ENCODE measurements around the gene CAMK2N1. TPM values are rescaled to one million over a fixed set of nuclear protein-coding genes. Genes with fewer than 3 reads are reported as not detected.
A peak's percentile ranks its signal among the peaks of the same experiment; 100 is the strongest.
"Not testable (repeated sequence)": the region's sequence is repeated elsewhere in the genome, so short reads cannot be mapped to it uniquely, and the experiment has no call there.

Gene CAMK2N1
- 0.04 TPM for polyA plus RNA-seq (2012; ENCODE audit: low read depth, missing spikeins)

- DNase-seq (ENCODE audit: insufficient read length, low spot score) (peak; percentile 47), FAIRE-seq (no peak)
- TF ChIP-seq TAF1 (IDR thresholded peaks at IDR 0.05; ENCODE audit: low read depth, low read length) (no peak), POU2F2 (IDR thresholded peaks at IDR 0.05; ENCODE audit: low read depth, low read length) (no peak), PAX5 (IDR thresholded peaks at IDR 0.05; ENCODE audit: insufficient read depth, low read length, severe bottlenecking) (no peak), POLR2A (IDR thresholded peaks at IDR 0.05; ENCODE audit: low read depth, low read length) (no peak), POLR2AphosphoS5 (IDR thresholded peaks at IDR 0.05; ENCODE audit: low read depth, low read length) (no peak), SPI1 (IDR thresholded peaks at IDR 0.05; ENCODE audit: low read depth, low read length) (no peak)
Observed at GRCh38 chr1:20485527-20486456, at the start of gene CAMK2N1. Gene CAMK2N1, minus strand, starts transcription at chr1:20486210. Its CDS starts 831 bp downstream, at chr1:20485379.

DNA sequence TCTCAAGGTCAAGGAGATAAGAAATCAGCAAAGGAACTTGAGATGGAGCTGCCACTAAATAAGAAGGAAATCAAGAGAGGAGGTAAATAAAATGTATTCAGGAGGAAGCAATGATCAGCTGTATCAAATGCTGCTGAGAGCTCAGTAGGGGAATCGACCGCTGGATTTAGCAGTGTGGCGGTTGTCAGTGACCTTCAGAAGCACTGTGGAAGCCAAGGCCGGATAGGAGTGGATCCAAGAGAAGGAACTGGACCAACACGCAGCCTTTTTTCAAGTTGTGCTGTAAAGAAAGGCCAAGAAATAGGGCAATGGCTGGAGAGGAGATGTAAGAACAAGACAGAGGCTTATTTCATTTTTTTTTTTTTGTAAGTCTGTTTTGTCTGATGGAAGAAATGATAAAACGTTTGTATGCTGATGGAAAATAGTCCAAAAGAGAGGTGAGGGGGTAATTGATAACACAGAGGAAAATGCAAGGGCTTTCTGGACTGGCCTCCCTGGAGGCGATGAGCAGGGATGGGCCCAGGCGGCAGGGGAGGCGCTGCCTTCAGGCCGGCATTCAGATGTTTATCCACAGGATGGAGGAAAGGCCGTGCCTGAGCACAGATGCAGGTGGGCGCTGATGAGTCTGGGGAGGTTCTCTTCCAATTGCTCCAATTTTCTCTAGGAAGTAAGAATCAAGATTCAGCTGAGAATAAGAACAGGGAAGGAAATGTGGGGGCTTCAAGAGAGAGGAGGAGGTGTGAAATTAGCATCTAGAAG lies 48.8 kb upstream of the CAMK2N1 start:
- DNase-seq (ENCODE audit: insufficient read length, low spot score), result no peak
- FAIRE-seq, result no peak
- TF ChIP-seq POLR2A (IDR thresholded peaks at IDR 0.05; ENCODE audit: low read depth, low read length) (no peak), PAX5 (IDR thresholded peaks at IDR 0.05; ENCODE audit: insufficient read depth, low read length, severe bottlenecking) (no peak), POLR2AphosphoS5 (IDR thresholded peaks at IDR 0.05; ENCODE audit: low read depth, low read length) (no peak), SPI1 (IDR thresholded peaks at IDR 0.05; ENCODE audit: low read depth, low read length) (no peak), POU2F2 (IDR thresholded peaks at IDR 0.05; ENCODE audit: low read depth, low read length) (no peak), TAF1 (IDR thresholded peaks at IDR 0.05; ENCODE audit: low read depth, low read length) (no peak)

DNA sequence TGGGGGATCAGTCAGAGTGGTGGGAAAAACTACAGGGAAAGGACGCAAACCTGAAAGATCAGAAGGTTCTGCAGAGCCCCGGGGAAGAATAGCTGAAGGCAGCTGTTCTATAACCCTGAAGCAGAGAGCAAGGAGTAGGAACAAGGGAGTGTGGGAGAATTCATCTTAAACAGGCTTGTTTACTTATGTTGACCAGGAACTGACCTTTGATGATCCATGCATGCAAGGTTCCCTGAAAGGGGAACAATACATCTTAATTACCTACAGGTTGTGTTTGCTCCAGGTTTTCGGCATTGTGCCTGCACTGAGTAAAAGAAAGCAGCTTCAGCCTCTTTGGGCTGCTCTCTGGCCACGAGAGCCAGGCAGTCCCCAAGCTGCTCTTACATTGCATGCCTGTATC lies 47.6 kb upstream of the CAMK2N1 start:
- FAIRE-seq, result no peak
- no peak for TF ChIP-seq PAX5 (IDR thresholded peaks at IDR 0.05; ENCODE audit: insufficient read depth, low read length, severe bottlenecking)
- no peak for TF ChIP-seq POU2F2 (IDR thresholded peaks at IDR 0.05; ENCODE audit: low read depth, low read length)
- no peak for TF ChIP-seq TAF1 (IDR thresholded peaks at IDR 0.05; ENCODE audit: low read depth, low read length)
- TF ChIP-seq POLR2AphosphoS5 (IDR thresholded peaks at IDR 0.05; ENCODE audit: low read depth, low read length), result no peak
- no peak for TF ChIP-seq SPI1 (IDR thresholded peaks at IDR 0.05; ENCODE audit: low read depth, low read length)
- TF ChIP-seq POLR2A (IDR thresholded peaks at IDR 0.05; ENCODE audit: low read depth, low read length), result no peak
- no peak for DNase-seq (ENCODE audit: insufficient read length, low spot score)

GRCh38 chr1:20530901-20531300 lies 44.9 kb upstream of the CAMK2N1 start:
- no peak for FAIRE-seq
- TF ChIP-seq PAX5 (IDR thresholded peaks at IDR 0.05; ENCODE audit: insufficient read depth, low read length, severe bottlenecking), result no peak
- DNase-seq (ENCODE audit: insufficient read length, low spot score), result no peak

GRCh38 chr1:20530306-20530705 lies 44.3 kb upstream of the CAMK2N1 start:
- TF ChIP-seq POLR2AphosphoS5 (IDR thresholded peaks at IDR 0.05; ENCODE audit: low read depth, low read length) (no peak), TAF1 (IDR thresholded peaks at IDR 0.05; ENCODE audit: low read depth, low read length) (no peak), POLR2A (IDR thresholded peaks at IDR 0.05; ENCODE audit: low read depth, low read length) (no peak), POU2F2 (IDR thresholded peaks at IDR 0.05; ENCODE audit: low read depth, low read length) (no peak), SPI1 (IDR thresholded peaks at IDR 0.05; ENCODE audit: low read depth, low read length) (no peak), PAX5 (IDR thresholded peaks at IDR 0.05; ENCODE audit: insufficient read depth, low read length, severe bottlenecking) (no peak)
- no peak for FAIRE-seq
- DNase-seq (ENCODE audit: insufficient read length, low spot score), result no peak

DNA sequence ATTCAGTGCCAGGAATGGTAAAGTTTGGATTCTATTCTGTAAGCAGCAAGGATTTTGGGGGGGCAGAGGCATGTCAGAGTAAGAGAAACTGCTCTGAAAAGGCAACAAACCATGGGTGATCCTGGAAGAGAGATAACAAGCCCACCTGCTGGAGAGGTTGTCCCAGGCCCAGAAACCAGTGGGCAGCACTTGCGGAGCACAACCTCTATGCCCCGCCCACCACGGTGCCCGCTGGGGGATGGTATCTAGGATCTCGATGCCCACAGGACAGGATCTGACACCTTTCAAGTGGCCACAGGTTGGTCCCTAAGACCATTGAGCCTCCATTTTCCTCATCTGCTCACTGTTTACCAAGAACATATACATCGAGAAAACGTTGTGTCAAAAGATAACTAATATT lies 42.2 kb upstream of the CAMK2N1 start:
- TF ChIP-seq TAF1 (IDR thresholded peaks at IDR 0.05; ENCODE audit: low read depth, low read length) (no peak), SPI1 (IDR thresholded peaks at IDR 0.05; ENCODE audit: low read depth, low read length) (no peak), POU2F2 (IDR thresholded peaks at IDR 0.05; ENCODE audit: low read depth, low read length) (no peak), PAX5 (IDR thresholded peaks at IDR 0.05; ENCODE audit: insufficient read depth, low read length, severe bottlenecking) (no peak), POLR2A (IDR thresholded peaks at IDR 0.05; ENCODE audit: low read depth, low read length) (no peak), POLR2AphosphoS5 (IDR thresholded peaks at IDR 0.05; ENCODE audit: low read depth, low read length) (no peak)
- DNase-seq (ENCODE audit: insufficient read length, low spot score), result no peak
- FAIRE-seq, result no peak

GRCh38 chr1:20526267-20526666 lies 40.3 kb upstream of the CAMK2N1 start:
- no peak for FAIRE-seq
- no peak for DNase-seq (ENCODE audit: insufficient read length, low spot score)
- no peak for TF ChIP-seq POLR2AphosphoS5 (IDR thresholded peaks at IDR 0.05; ENCODE audit: low read depth, low read length)
- no peak for TF ChIP-seq SPI1 (IDR thresholded peaks at IDR 0.05; ENCODE audit: low read depth, low read length)
- TF ChIP-seq TAF1 (IDR thresholded peaks at IDR 0.05; ENCODE audit: low read depth, low read length), result no peak
- no peak for TF ChIP-seq POLR2A (IDR thresholded peaks at IDR 0.05; ENCODE audit: low read depth, low read length)
- TF ChIP-seq PAX5 (IDR thresholded peaks at IDR 0.05; ENCODE audit: insufficient read depth, low read length, severe bottlenecking), result no peak
- TF ChIP-seq POU2F2 (IDR thresholded peaks at IDR 0.05; ENCODE audit: low read depth, low read length), result no peak

DNA sequence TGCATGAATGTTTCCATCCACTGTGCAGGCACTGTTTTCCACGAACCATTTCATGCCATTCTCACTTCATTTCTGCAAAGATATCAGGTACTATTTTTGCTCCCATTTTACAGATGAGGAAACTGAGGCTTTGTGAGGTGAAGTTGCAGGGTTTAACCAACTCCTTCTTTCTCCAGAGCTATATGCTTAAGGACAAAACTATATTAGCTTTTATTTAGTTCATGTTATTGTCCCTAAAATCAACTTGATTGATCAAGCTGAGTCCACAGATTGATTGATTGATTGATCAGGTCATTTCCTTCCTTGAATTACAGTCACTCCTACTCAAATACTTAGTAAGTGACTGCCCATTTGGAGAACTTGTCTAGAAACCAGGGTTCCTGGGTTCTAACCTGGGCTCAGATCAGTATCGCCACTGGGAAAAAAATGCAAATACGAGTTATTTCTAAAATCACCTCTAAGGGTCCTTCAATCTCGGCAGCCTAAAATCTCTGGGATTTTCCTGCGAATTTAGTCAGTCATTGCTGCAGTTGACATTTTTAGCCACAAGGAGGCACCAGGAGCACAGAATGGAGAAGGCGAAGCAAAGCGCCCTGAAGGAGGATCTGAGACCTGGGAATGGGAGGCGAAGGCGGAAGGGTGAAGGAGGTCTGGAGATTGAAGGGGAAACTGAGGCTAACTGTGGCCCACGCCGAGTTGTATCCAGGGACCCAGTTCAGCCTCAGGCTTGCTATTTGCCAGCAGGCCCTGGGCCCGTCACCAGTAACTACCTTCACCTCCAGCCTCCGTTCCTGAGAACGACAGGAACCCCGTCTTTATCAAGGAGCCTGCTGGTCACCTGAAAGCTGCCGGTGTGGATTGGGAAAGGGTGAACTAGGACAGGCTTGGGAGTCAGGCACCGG lies 36.2 kb upstream of the CAMK2N1 start:
- FAIRE-seq (peak; percentile 71), DNase-seq (ENCODE audit: insufficient read length, low spot score) (peak; percentile 25)
- TF ChIP-seq POLR2A (IDR thresholded peaks at IDR 0.05; ENCODE audit: low read depth, low read length), result no peak
- no peak for TF ChIP-seq PAX5 (IDR thresholded peaks at IDR 0.05; ENCODE audit: insufficient read depth, low read length, severe bottlenecking)
- TF ChIP-seq POU2F2 (IDR thresholded peaks at IDR 0.05; ENCODE audit: low read depth, low read length), result no peak
- TF ChIP-seq POLR2AphosphoS5 (IDR thresholded peaks at IDR 0.05; ENCODE audit: low read depth, low read length), result no peak
- TF ChIP-seq TAF1 (IDR thresholded peaks at IDR 0.05; ENCODE audit: low read depth, low read length), result no peak
- no peak for TF ChIP-seq SPI1 (IDR thresholded peaks at IDR 0.05; ENCODE audit: low read depth, low read length)

DNA sequence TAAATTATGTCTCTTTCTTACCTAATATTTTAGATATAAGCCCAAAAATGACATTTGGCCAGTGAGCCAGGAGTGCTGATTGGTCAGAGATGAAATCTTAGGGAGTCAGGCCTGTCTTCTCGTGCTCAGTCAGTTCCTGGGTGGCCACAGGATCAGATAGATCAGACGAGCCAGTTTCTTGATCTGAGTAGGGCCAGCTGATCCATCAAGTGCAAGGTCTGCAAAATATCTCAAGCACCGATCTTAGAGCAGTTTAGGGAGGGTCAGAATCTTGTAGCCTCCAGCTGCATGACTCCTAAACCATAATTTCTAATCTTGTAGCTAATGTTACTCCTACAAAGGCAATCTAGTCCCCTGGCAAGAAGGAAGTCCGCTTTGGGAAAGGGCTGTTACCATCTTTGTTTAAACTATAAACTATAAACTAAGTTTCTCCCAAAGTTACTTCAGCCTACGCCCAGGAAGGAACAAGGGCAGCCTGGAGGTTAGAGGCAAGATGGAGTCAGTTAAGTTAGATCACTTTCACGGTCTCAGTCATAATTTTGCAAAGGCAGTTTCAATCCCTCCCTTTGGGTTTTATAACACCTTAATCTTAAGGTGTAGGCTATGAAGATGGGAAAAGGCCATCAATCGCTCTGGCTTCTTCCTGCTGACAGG lies 33.7 kb upstream of the CAMK2N1 start:
- DNase-seq (ENCODE audit: insufficient read length, low spot score); FAIRE-seq: not testable (repeated sequence)

Data from GM12891 (cell line).